Measurements from ENCODE around the gene FRY. TPM values are rescaled to one million over a fixed set of nuclear protein-coding genes. Genes with fewer than 3 reads are reported as not detected.

The FRY gene
- total and polyA plus RNA-seq, 10 donors = 0.80 to 30.0 (median 23.5) TPM

DNA sequence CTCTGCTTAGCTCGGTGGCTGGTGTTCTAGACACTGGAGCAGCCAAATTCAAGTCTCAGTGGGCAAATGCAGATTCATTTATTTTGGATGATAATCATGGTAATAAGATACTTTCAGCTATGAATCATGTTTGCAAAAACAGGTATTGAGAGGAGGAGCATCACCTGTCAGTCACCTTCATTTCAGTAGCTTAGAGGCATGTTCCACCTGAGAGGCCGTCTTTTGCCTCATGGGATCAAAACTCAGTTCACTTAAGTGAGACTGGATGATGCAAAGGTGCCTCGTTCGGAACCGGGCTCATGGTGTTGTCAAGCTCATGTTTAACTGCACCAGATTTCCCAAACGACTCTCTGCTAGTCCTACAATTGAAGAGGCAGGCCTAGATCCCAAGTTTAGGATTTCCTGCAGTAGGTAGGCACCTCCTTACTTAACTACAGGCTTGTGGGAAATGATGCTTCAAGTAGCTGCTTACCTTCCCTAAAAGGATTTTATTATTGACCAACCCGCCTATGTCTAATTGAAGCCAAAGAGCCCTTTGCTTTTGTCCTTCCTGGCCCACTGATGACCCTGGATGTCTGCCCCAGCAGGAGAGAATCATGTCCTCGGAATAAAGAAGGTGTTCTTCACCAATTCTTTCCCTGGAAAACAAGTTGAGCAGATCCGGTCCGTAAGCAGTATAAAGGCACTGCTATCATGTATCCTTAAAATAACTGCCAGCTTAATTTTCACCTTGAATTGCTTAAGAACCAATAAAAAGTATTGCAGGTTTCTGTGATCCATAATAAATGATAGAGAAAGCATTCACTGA is 223.5 kb downstream of the FRY start:
- Histone ChIP-seq H3K9me3 (no peaks in the 10 kb centered on the region), H3K27me3 (replicated peaks in 1 of 7) (no peaks in the 10 kb centered on the region), H3K27ac (no peak overlapping the region), H3K36me3 (peaks cover 0 to 93% (median 0%) of the 10 kb centered on the region in 6 donors), H3K4me1 (peaks cover 0 to 3% (median 0%) of the 10 kb centered on the region in 6 donors), H3K4me3 (no peak overlapping the region)
- no peak for TF ChIP-seq POLR2A (IDR thresholded peaks at IDR 0.05)
- no peak for TF ChIP-seq POLR2AphosphoS5 (IDR thresholded peaks at IDR 0.05)
- TF ChIP-seq, protein P1, sequence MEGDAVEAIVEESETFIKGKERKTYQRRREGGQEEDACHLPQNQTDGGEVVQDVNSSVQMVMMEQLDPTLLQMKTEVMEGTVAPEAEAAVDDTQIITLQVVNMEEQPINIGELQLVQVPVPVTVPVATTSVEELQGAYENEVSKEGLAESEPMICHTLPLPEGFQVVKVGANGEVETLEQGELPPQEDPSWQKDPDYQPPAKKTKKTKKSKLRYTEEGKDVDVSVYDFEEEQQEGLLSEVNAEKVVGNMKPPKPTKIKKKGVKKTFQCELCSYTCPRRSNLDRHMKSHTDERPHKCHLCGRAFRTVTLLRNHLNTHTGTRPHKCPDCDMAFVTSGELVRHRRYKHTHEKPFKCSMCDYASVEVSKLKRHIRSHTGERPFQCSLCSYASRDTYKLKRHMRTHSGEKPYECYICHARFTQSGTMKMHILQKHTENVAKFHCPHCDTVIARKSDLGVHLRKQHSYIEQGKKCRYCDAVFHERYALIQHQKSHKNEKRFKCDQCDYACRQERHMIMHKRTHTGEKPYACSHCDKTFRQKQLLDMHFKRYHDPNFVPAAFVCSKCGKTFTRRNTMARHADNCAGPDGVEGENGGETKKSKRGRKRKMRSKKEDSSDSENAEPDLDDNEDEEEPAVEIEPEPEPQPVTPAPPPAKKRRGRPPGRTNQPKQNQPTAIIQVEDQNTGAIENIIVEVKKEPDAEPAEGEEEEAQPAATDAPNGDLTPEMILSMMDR (IDR thresholded peaks at IDR 0.05 in 8 of 11, conservative IDR thresholded peaks at IDR 0.05 in 3 of 11) = no peak
- 88 to 92% (median 90%) methylated on average over 10 of the region's 10 CpGs for WGBS, 5 donors
- intact Hi-C loops (cut with DNase I; ENCODE audit: low total_unique reads) = no loop called here
- no peak for DNase-seq

DNA sequence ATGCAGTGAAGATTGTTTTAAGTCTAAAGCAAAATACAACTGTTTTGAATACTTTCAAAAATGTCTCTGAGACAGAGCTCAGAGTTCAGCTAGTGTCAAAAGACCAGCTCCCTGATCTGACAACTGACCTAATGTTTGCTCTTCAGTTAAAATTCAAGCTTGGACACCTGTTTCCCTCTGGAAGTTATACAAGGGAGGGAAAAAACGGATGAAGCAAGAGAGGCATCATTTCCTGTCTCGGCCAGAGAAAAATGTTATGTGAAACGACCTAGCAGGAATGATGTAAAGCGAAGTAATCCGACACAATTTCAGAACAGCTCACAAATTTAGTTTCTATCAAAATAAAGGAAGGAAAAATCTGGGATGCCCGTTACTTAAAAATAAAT is 224.1 kb downstream of the FRY start:
- H3K9me3 ChIP-seq = no peaks in the 10 kb centered on the region
- peaks cover 0 to 87% (median 0%) of the 10 kb centered on the region in 6 donors for H3K36me3 ChIP-seq
- no peaks in the 10 kb centered on the region for H3K27me3 ChIP-seq (replicated peaks in 1 of 7)
- no peak overlapping the region for H3K4me3 ChIP-seq
- intact Hi-C loops (cut with DNase I; ENCODE audit: low total_unique reads) = no loop called here
- no peak overlapping the region for H3K27ac ChIP-seq
- TF ChIP-seq POLR2A (IDR thresholded peaks at IDR 0.05) (no peak), POLR2AphosphoS5 (IDR thresholded peaks at IDR 0.05) (no peak)
- TF ChIP-seq, protein P1 (IDR thresholded peaks at IDR 0.05 in 8 of 11, conservative IDR thresholded peaks at IDR 0.05 in 3 of 11) = no peak
- WGBS, 5 donors = 53 to 75% (median 69%) methylated on average over 6 of the region's 6 CpGs
- peaks cover 0 to 3% (median 0%) of the 10 kb centered on the region in 6 donors for H3K4me1 ChIP-seq
- DNase-seq = no peak

DNA sequence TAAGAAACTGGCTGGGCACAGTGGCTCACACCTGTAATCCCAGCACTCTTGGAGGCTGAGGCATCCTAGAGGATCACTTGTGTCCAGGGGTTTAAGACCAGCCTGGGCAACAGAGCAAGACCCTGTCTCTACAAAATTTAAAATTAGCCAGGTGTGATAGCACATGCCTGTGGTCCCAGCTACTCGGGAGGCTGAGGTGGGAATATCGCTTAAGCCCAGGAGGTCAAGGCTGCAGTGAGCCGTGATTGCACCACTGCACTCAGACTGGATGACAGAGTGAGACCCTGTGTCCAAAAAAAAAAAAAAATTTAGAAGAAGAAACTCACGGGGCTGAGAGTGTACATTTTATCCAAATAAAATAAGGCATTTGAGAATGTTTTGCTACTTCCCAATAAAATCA is 224.7 kb downstream of the FRY start:
- Histone ChIP-seq H3K9me3 (no peaks in the 10 kb centered on the region), H3K4me1 (peaks cover 0 to 6% (median under 1%) of the 10 kb centered on the region in 6 donors), H3K4me3 (no peak overlapping the region), H3K27me3 (replicated peaks in 1 of 7) (no peaks in the 10 kb centered on the region), H3K27ac (no peak overlapping the region), H3K36me3 (peaks cover 0 to 82% (median 0%) of the 10 kb centered on the region in 6 donors)
- DNase-seq = no peak
- intact Hi-C loops (cut with DNase I; ENCODE audit: low total_unique reads) = no loop called here
- TF ChIP-seq, protein P1 (IDR thresholded peaks at IDR 0.05 in 8 of 11, conservative IDR thresholded peaks at IDR 0.05 in 3 of 11) = no peak
- TF ChIP-seq POLR2AphosphoS5 (IDR thresholded peaks at IDR 0.05) = no peak
- no peak for TF ChIP-seq POLR2A (IDR thresholded peaks at IDR 0.05)
- WGBS, 5 donors = 87 to 97% (median 91%) methylated on average over 4 of the region's 4 CpGs

DNA sequence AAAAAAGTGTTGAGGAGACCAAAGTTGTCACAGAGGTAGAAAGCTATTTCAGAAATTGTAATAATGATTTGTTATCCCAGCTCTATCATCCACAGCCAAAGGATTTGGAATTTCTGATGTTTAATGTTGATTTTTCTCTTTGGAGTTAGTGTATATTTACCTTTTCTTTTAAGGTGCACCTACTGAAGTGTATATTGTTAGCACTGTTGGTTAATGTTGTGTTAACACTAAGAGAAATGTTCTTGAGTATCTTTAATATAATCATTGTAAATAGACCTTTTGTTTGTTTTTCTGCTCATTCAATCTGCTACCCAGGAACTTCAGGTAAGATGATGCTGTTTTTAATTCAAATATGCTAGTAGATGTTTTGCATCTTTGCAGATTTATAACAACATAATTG is 226.1 kb downstream of the FRY start:
- H3K27ac ChIP-seq = no peak overlapping the region
- intact Hi-C loops (cut with DNase I; ENCODE audit: low total_unique reads) = no loop called here
- H3K9me3 ChIP-seq = no peaks in the 10 kb centered on the region
- H3K36me3 ChIP-seq = peaks cover 0 to 82% (median 0%) of the 10 kb centered on the region in 6 donors
- H3K4me3 ChIP-seq = no peak overlapping the region
- no peak for DNase-seq
- peaks cover 0 to 17% (median 2%) of the 10 kb centered on the region in 6 donors for H3K4me1 ChIP-seq
- no peaks in the 10 kb centered on the region for H3K27me3 ChIP-seq (replicated peaks in 1 of 7)
- TF ChIP-seq, protein P1 (IDR thresholded peaks at IDR 0.05 in 8 of 11, conservative IDR thresholded peaks at IDR 0.05 in 3 of 11) = no peak
- TF ChIP-seq POLR2A (IDR thresholded peaks at IDR 0.05) = no peak
- no peak for TF ChIP-seq POLR2AphosphoS5 (IDR thresholded peaks at IDR 0.05)
